Neural crest cell (in vitro differentiated cells): ENCODE data around the gene MSH3. TPM values are rescaled to one million over a fixed set of nuclear protein-coding genes. Genes with fewer than 3 reads are reported as not detected.

Experiments used
- DNase-seq: peaks from one replicate; pipeline ENCODE4 v3.0.0; 2021; ENCODE audit warnings: low read depth, mixed read lengths, low spot score
- H3K27ac Mint-ChIP-seq: one replicate; pipeline ENCODE4 v1.8.0; 2021; ENCODE audit warnings: mild to moderate bottlenecking, mixed read lengths; ENCODE audit not compliant: unreplicated experiment
- H3K27me3 Mint-ChIP-seq: 2 replicates; pipeline ENCODE4 v1.8.0; 2021; ENCODE audit warnings: low read depth, mild to moderate bottlenecking, mixed read lengths
- H3K36me3 Mint-ChIP-seq: 2 replicates; pipeline ENCODE4 v1.8.0; 2021; ENCODE audit warnings: low read depth, mild to moderate bottlenecking, mixed read lengths
- H3K4me1 Mint-ChIP-seq: 2 replicates; pipeline ENCODE4 v1.8.0; 2021; ENCODE audit warnings: mixed read lengths
- H3K4me3 Mint-ChIP-seq: one replicate; pipeline ENCODE4 v1.8.0; 2021; ENCODE audit warnings: mild to moderate bottlenecking, mixed read lengths
- H3K9me3 Mint-ChIP-seq: 2 replicates; pipeline ENCODE4 v1.8.0; 2021; ENCODE audit warnings: mixed read lengths
- CTCF ChIP-seq: fragments of 200-600 bp; sonication (generic); conservative IDR thresholded peaks from 2 replicates; pipeline ENCODE4 v1.5.0; 2021; ENCODE audit warnings: antibody characterized with exemption, mild to moderate bottlenecking
- total RNA-seq: library from RNA; stranded (reverse); gene quantifications from 2 replicates; pipeline ENCODE4 v1.2.1, GENCODE V29; 2021

The MSH3 gene
- total RNA-seq, 1 donor from 2014 or later: 17.9 TPM

GRCh38 chr5:80798633-80799032 is 144.2 kb downstream of the MSH3 start:
- H3K27ac Mint-ChIP-seq: no peak overlapping the region
- no peaks in the 10 kb centered on the region for H3K4me1 Mint-ChIP-seq
- peaks cover 26% of the 10 kb centered on the region for H3K36me3 Mint-ChIP-seq
- DNase-seq: no peak
- no peaks in the 10 kb centered on the region for H3K27me3 Mint-ChIP-seq
- H3K9me3 Mint-ChIP-seq: peaks cover 13% of the 10 kb centered on the region
- no peak overlapping the region for H3K4me3 Mint-ChIP-seq
- TF ChIP-seq CTCF: no peak

GRCh38 chr5:80799041-80799440 is 144.6 kb downstream of the MSH3 start:
- Mint-ChIP-seq H3K27ac (no peak overlapping the region), H3K4me1 (no peaks in the 10 kb centered on the region), H3K36me3 (peaks cover 27% of the 10 kb centered on the region), H3K9me3 (peaks cover 13% of the 10 kb centered on the region), H3K4me3 (no peak overlapping the region), H3K27me3 (no peaks in the 10 kb centered on the region)
- TF ChIP-seq CTCF: no peak
- no peak for DNase-seq

GRCh38 chr5:80799573-80799972 is 145.1 kb downstream of the MSH3 start:
- H3K9me3 Mint-ChIP-seq: peaks cover 13% of the 10 kb centered on the region
- no peak for DNase-seq
- no peaks in the 10 kb centered on the region for H3K4me1 Mint-ChIP-seq
- no peak for TF ChIP-seq CTCF
- peaks cover 31% of the 10 kb centered on the region for H3K36me3 Mint-ChIP-seq
- H3K27me3 Mint-ChIP-seq: no peaks in the 10 kb centered on the region
- H3K4me3 Mint-ChIP-seq: no peak overlapping the region
- no peak overlapping the region for H3K27ac Mint-ChIP-seq

- H3K27me3 Mint-ChIP-seq: no peaks in the 10 kb centered on the region
- H3K4me1 Mint-ChIP-seq: no peaks in the 10 kb centered on the region
- H3K27ac Mint-ChIP-seq: no peak overlapping the region
- no peak overlapping the region for H3K4me3 Mint-ChIP-seq
- DNase-seq: no peak
- peaks cover 29% of the 10 kb centered on the region for H3K36me3 Mint-ChIP-seq
- TF ChIP-seq CTCF: no peak
- H3K9me3 Mint-ChIP-seq: peaks cover 13% of the 10 kb centered on the region
Measured at GRCh38 chr5:80804332-80804731, 149.9 kb downstream of the MSH3 start.

- Mint-ChIP-seq H3K27me3 (no peaks in the 10 kb centered on the region), H3K36me3 (peaks cover 29% of the 10 kb centered on the region), H3K9me3 (peaks cover 13% of the 10 kb centered on the region), H3K4me3 (no peak overlapping the region), H3K4me1 (no peaks in the 10 kb centered on the region), H3K27ac (no peak overlapping the region)
- no peak for TF ChIP-seq CTCF
- no peak for DNase-seq
Measured at GRCh38 chr5:80805038-80805437, 150.6 kb downstream of the MSH3 start.

GRCh38 chr5:80806929-80807328 is 152.5 kb downstream of the MSH3 start:
- peaks cover 16% of the 10 kb centered on the region for H3K36me3 Mint-ChIP-seq
- no peaks in the 10 kb centered on the region for H3K4me1 Mint-ChIP-seq
- no peak overlapping the region for H3K27ac Mint-ChIP-seq
- H3K27me3 Mint-ChIP-seq: no peaks in the 10 kb centered on the region
- no peak overlapping the region for H3K4me3 Mint-ChIP-seq
- peaks cover 10% of the 10 kb centered on the region for H3K9me3 Mint-ChIP-seq
- no peak for TF ChIP-seq CTCF
- DNase-seq: no peak
